Measurements from ENCODE around the gene RFTN1. TPM values are rescaled to one million over a fixed set of nuclear protein-coding genes. Genes with fewer than 3 reads are reported as not detected.
A peak's percentile ranks its signal among the peaks of the same experiment; 100 is the strongest.

Gene RFTN1
- total and polyA plus RNA-seq, 9 donors: 25.2 to 63.1 (median 46.4) TPM

GRCh38 chr3:16486951-16487480 is 26.5 kb downstream of the RFTN1 start:
- H3K27ac ChIP-seq: no peak overlapping the region
- no peaks in the 10 kb centered on the region for H3K9me3 ChIP-seq
- 94 to 96% (median 94%) methylated on average over 6 of the region's 6 CpGs for WGBS, 3 donors
- H3K4me3 ChIP-seq: no peak overlapping the region
- H3K27me3 ChIP-seq: no peaks in the 10 kb centered on the region
- TF ChIP-seq CTCF (IDR thresholded peaks at IDR 0.05) (no peak), EP300 (IDR thresholded peaks at IDR 0.05) (no peak), POLR2A (IDR thresholded peaks at IDR 0.05) (no peak)
- no peak for DNase-seq
- H3K36me3 ChIP-seq: no peaks in the 10 kb centered on the region
- peaks cover 12% of the 10 kb centered on the region for H3K4me1 ChIP-seq (ENCODE audit: insufficient read depth)
- intact Hi-C loops (cut with DNase I): no loop called here

GRCh38 chr3:16486201-16486600 is 27.3 kb downstream of the RFTN1 start:
- no peaks in the 10 kb centered on the region for H3K9me3 ChIP-seq
- no peaks in the 10 kb centered on the region for H3K36me3 ChIP-seq
- no peak for DNase-seq
- TF ChIP-seq POLR2A (IDR thresholded peaks at IDR 0.05) (no peak), EP300 (IDR thresholded peaks at IDR 0.05) (no peak), CTCF (IDR thresholded peaks at IDR 0.05) (no peak)
- H3K27ac ChIP-seq: no peak overlapping the region
- H3K27me3 ChIP-seq: no peaks in the 10 kb centered on the region
- H3K4me3 ChIP-seq: no peak overlapping the region
- intact Hi-C loops (cut with DNase I): no loop called here
- peaks cover 16% of the 10 kb centered on the region for H3K4me1 ChIP-seq (ENCODE audit: insufficient read depth)
- WGBS, 3 donors: 71 to 82% (median 82%) methylated on average over 2 of the region's 2 CpGs

GRCh38 chr3:16485395-16485992 is 28.0 kb downstream of the RFTN1 start:
- Histone ChIP-seq H3K27me3 (no peaks in the 10 kb centered on the region), H3K4me3 (no peak overlapping the region), H3K9me3 (no peaks in the 10 kb centered on the region), H3K27ac (no peak overlapping the region), H3K36me3 (no peaks in the 10 kb centered on the region), H3K4me1 (ENCODE audit: insufficient read depth) (peaks cover 17% of the 10 kb centered on the region)
- intact Hi-C loops (cut with DNase I): no loop called here
- no peak for DNase-seq
- TF ChIP-seq EP300 (IDR thresholded peaks at IDR 0.05) (no peak), CTCF (IDR thresholded peaks at IDR 0.05) (no peak), POLR2A (IDR thresholded peaks at IDR 0.05) (no peak)
- WGBS, 3 donors: 89 to 94% (median 93%) methylated on average over 5 of the region's 5 CpGs

GRCh38 chr3:16484984-16485383 is 28.5 kb downstream of the RFTN1 start:
- no peaks in the 10 kb centered on the region for H3K36me3 ChIP-seq
- intact Hi-C loops (cut with DNase I): no loop called here
- no peaks in the 10 kb centered on the region for H3K27me3 ChIP-seq
- H3K4me1 ChIP-seq (ENCODE audit: insufficient read depth): peaks cover 17% of the 10 kb centered on the region
- TF ChIP-seq CTCF (IDR thresholded peaks at IDR 0.05) (no peak), POLR2A (IDR thresholded peaks at IDR 0.05) (no peak), EP300 (IDR thresholded peaks at IDR 0.05) (no peak)
- WGBS, 3 donors: 57 to 68% (median 60%) methylated on average over 2 of the region's 2 CpGs
- no peak overlapping the region for H3K4me3 ChIP-seq
- no peaks in the 10 kb centered on the region for H3K9me3 ChIP-seq
- H3K27ac ChIP-seq: peak overlapping the region in 1 of 2 donors; percentile 34
- DNase-seq: no peak

Data from ovary (tissue), 9 donors.